Erythroblast (primary cell): ENCODE results near the gene NMUR1.

Experiments used
- DNase-seq, 2 experiments: peaks; one replicate each; lab custom pipeline; 2025; lab: John Stamatoyannopoulos, UW
- GATA1 ChIP-seq: IDR thresholded peaks from 2 replicates; pipeline ENCODE4 v1.6.1; 2011; ENCODE audit warnings: low read depth, mild to moderate bottlenecking, control low read depth, low read length, moderate library complexity
- POLR2A ChIP-seq: IDR thresholded peaks from 2 replicates; pipeline ENCODE4 v1.6.1; 2011; ENCODE audit warnings: mild to moderate bottlenecking, low read length

Gene NMUR1

GRCh38 chr2:231476920-231477319 lies 53.3 kb downstream of the NMUR1 start:
- no peak for TF ChIP-seq GATA1
- TF ChIP-seq POLR2A, result no peak
- no peak for DNase-seq

DNA sequence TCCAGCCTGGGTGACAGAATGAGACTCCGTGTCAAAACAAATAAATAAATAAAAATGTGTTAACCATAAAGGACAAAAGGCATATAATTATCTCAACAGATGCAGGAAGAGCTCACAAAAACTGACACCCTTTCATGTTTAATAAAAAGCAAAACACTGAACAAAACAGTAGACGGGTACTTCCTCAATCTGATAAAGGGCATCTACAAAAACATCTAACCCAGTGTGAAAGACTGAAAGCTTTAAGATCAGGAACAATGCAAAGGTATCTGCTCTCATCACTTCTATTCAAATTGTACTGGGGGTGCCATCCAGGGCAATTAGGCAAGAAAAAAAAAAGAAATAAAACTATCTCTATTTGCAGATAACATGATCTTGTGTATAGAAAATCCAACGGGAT lies 54.3 kb downstream of the NMUR1 start:
- TF ChIP-seq POLR2A (no peak), GATA1 (no peak)
- DNase-seq, result no peak
